Measurements from ENCODE around the gene ZNF407.
A peak's percentile ranks its signal among the peaks of the same experiment; 100 is the strongest.
"Not testable (repeated sequence)": the region's sequence is repeated elsewhere in the genome, so short reads cannot be mapped to it uniquely, and the experiment has no call there.

The ZNF407 gene

GRCh38 chr18:74597662-74598349, at the start of gene ZNF407:
Gene ZNF407 (plus strand): TSS chr18:74597870. CDS start chr18:74631020, 33,150 bp downstream.
- DNase-seq (ENCODE audit: low spot score): peak; percentile 91

- DNase-seq (ENCODE audit: low spot score): no peak
Observed at GRCh38 chr18:74549591-74550104, 48.0 kb upstream of the ZNF407 start.

- DNase-seq (ENCODE audit: low spot score): no peak
Observed at GRCh38 chr18:74550886-74551285, 46.8 kb upstream of the ZNF407 start.

- DNase-seq (ENCODE audit: low spot score): no peak
Observed at GRCh38 chr18:74551452-74551851, 46.2 kb upstream of the ZNF407 start.

- DNase-seq (ENCODE audit: low spot score): peak; percentile 74
Observed at GRCh38 chr18:74551936-74552555, 45.6 kb upstream of the ZNF407 start.

- DNase-seq (ENCODE audit: low spot score): no peak
Observed at GRCh38 chr18:74556126-74556525, 41.5 kb upstream of the ZNF407 start.

GRCh38 chr18:74558096-74558495, 39.6 kb upstream of the ZNF407 start:
- DNase-seq (ENCODE audit: low spot score): no peak

GRCh38 chr18:74562131-74562730, 35.4 kb upstream of the ZNF407 start:
- no peak for DNase-seq (ENCODE audit: low spot score)

- no peak for DNase-seq (ENCODE audit: low spot score)
Observed at GRCh38 chr18:74562775-74563174, 34.9 kb upstream of the ZNF407 start.

GRCh38 chr18:74563999-74564398, 33.7 kb upstream of the ZNF407 start:
- no peak for DNase-seq (ENCODE audit: low spot score)

GRCh38 chr18:74565164-74565563, 32.5 kb upstream of the ZNF407 start:
- not testable (repeated sequence) for DNase-seq (ENCODE audit: low spot score)

GRCh38 chr18:74565993-74566392, 31.7 kb upstream of the ZNF407 start:
- DNase-seq (ENCODE audit: low spot score): not testable (repeated sequence)

- DNase-seq (ENCODE audit: low spot score): no peak
Observed at GRCh38 chr18:74567822-74568221, 29.8 kb upstream of the ZNF407 start.

- DNase-seq (ENCODE audit: low spot score): no peak
Observed at GRCh38 chr18:74569401-74569800, 28.3 kb upstream of the ZNF407 start.

GRCh38 chr18:74570266-74570665, 27.4 kb upstream of the ZNF407 start:
- DNase-seq (ENCODE audit: low spot score): no peak

GRCh38 chr18:74571895-74572680, 25.6 kb upstream of the ZNF407 start:
- no peak for DNase-seq (ENCODE audit: low spot score)

GRCh38 chr18:74573053-74573452, 24.6 kb upstream of the ZNF407 start:
- no peak for DNase-seq (ENCODE audit: low spot score)

- no peak for DNase-seq (ENCODE audit: low spot score)
Observed at GRCh38 chr18:74574916-74575315, 22.8 kb upstream of the ZNF407 start.

GRCh38 chr18:74577019-74577418, 20.7 kb upstream of the ZNF407 start:
- no peak for DNase-seq (ENCODE audit: low spot score)

- no peak for DNase-seq (ENCODE audit: low spot score)
Observed at GRCh38 chr18:74579496-74580065, 18.1 kb upstream of the ZNF407 start.

GRCh38 chr18:74582642-74583041, 15.0 kb upstream of the ZNF407 start:
- DNase-seq (ENCODE audit: low spot score): no peak

- DNase-seq (ENCODE audit: low spot score): no peak
Observed at GRCh38 chr18:74587441-74587840, 10.2 kb upstream of the ZNF407 start.

Data from cerebellar cortex (tissue), 1 donor.